ENCODE data around the gene RNF7. TPM values are rescaled to one million over a fixed set of nuclear protein-coding genes. Genes with fewer than 3 reads are reported as not detected.

The RNF7 gene
- total RNA-seq, 2 experiments from 2014 or later, result 63.4 to 63.7 TPM

Other genes with a start within 250 kb of the RNF7 start
- under 1 TPM in 1 of 2 experiments, not detected in 1; 0.04 TPM for gene GRK7, start 25.1 kb downstream of the RNF7 start, total RNA-seq
- 100 to 1,000 TPM; 226 to 235 TPM for gene ATP1B3, start 138.3 kb downstream of the RNF7 start, total RNA-seq